Panc1 (cell line): ENCODE results near the gene MATN1. TPM values are rescaled to one million over a fixed set of nuclear protein-coding genes. Genes with fewer than 3 reads are reported as not detected.

Source experiments
- ATAC-seq: fragments of 200-7000 bp; cut with Tn5 transposase; 2 replicates; pipeline ENCODE4 v1.9.1; 2020; ENCODE audit warnings: mild to moderate bottlenecking, moderate library complexity
- BruUV-seq: library from RNA; stranded (reverse); fragments of 400-500 nt; replicated peaks from 2 replicates; lab custom pipeline; 2021; lab: Mats Ljungman, UMichigan
- CTCF ChIA-PET: fragments of 300-600 bp; sonication (Branson Sonifier 250); formaldehyde crosslinking; loops from one replicate; lab custom pipeline; 2022; ENCODE audit warnings: antibody characterized with exemption; lab: Charles Lee
- POLR2A ChIA-PET: fragments of 300-600 bp; sonication (Branson Sonifier 250); formaldehyde crosslinking; loops from one replicate; lab custom pipeline; 2022; ENCODE audit warnings: antibody characterized with exemption; lab: Charles Lee
- DNase-seq: peaks from one replicate; pipeline ENCODE4 v3.0.0-alpha.2; 2010; ENCODE audit warnings: low read depth, low spot score
- H3K27ac ChIP-seq: 2 replicates; pipeline ENCODE4 v1.5.1; 2011; ENCODE audit warnings: mild to moderate bottlenecking, low read length, inconsistent platforms
- H3K27me3 ChIP-seq: fragments of 200-500 bp; sonication (Bioruptor generic); 2 replicates; pipeline ENCODE4 v1.6.0; 2014; ENCODE audit warnings: low read length, inconsistent platforms; ENCODE audit not compliant: control insufficient read depth, insufficient read depth
- H3K36me3 ChIP-seq: fragments of 200-500 bp; sonication (Bioruptor generic); 2 replicates; pipeline ENCODE4 v1.5.1; 2014; ENCODE audit warnings: inconsistent platforms, mild to moderate bottlenecking, low read length, moderate library complexity; ENCODE audit not compliant: control insufficient read depth, insufficient read depth
- H3K4me1 ChIP-seq: 2 replicates; pipeline ENCODE4 v1.5.1; 2011; ENCODE audit warnings: inconsistent platforms, mild to moderate bottlenecking, low read length, moderate library complexity; ENCODE audit not compliant: control insufficient read depth, insufficient read depth
- H3K4me3 ChIP-seq, 2 experiments: 2 replicates each; pipeline ENCODE4 v1.5.1; 2011 to 2012; ENCODE audit warnings: low read depth in 2 of 2, low read length in 2 of 2, mild to moderate bottlenecking in 2 of 2, inconsistent platforms in 1 of 2, moderate library complexity in 1 of 2
- H3K9me3 ChIP-seq: fragments of 200-500 bp; sonication (Bioruptor generic); 2 replicates; pipeline ENCODE4 v1.5.1; 2014; ENCODE audit warnings: low read depth, mild to moderate bottlenecking, inconsistent platforms, low read length, moderate library complexity; ENCODE audit not compliant: control insufficient read depth, insufficient read depth
- POLR2AphosphoS5 ChIP-seq: IDR thresholded peaks from 2 replicates; pipeline ENCODE4 v1.6.1; 2012; ENCODE audit warnings: mild to moderate bottlenecking, low read depth, low read length, moderate library complexity
- REST ChIP-seq, 2 experiments: IDR thresholded peaks; 2 replicates each; pipeline ENCODE4 v1.6.1; 2011 to 2012; ENCODE audit warnings: low read depth in 2 of 2, control low read depth in 1 of 2, low read length in 1 of 2, mild to moderate bottlenecking in 1 of 2, moderate library complexity in 1 of 2; ENCODE audit not compliant: insufficient read depth in 1 of 2
- SIN3A ChIP-seq: IDR thresholded peaks from 2 replicates; pipeline ENCODE4 v1.6.1; 2012; ENCODE audit warnings: low read depth, mild to moderate bottlenecking, low read length, moderate library complexity, borderline replicate concordance; ENCODE audit not compliant: insufficient read depth
- TCF7L2 ChIP-seq: IDR thresholded peaks from 2 replicates; pipeline ENCODE4 v1.6.1; 2011; ENCODE audit warnings: mild to moderate bottlenecking, low read depth, low read length, inconsistent platforms
- in situ Hi-C: cut with HindIII; loops from 2 replicates; pipeline ENCODE4 v1.10.0; 2016; ENCODE audit warnings: low sequenced_read_pairs, low pct_unique_long_range_greater_than_20kb
- intact Hi-C: fragments of 100-400 bp; cut with micrococcal nuclease; formaldehyde crosslinking; loops from one replicate; pipeline ENCODE4 v1.10.0; 2022; ENCODE audit not compliant: unreplicated experiment
- total RNA-seq: library from RNA; stranded (reverse); gene quantifications from one replicate; pipeline ENCODE4 v1.2.1, GENCODE V29; 2021; ENCODE audit not compliant: unreplicated experiment
- TF ChIP-seq, protein P1 (sequence below): fragments of 450-650 bp; IDR thresholded peaks from 2 replicates; pipeline ENCODE4 v1.5.1; 2017; ENCODE audit warnings: mild to moderate bottlenecking

MATN1 gene
- total RNA-seq, 1 experiment from 2014 or later, result 0.59 TPM

GRCh38 chr1:30726773-30727684, 3.6 kb upstream of the MATN1 start:
- Histone ChIP-seq H3K27me3 (no peaks in the 10 kb centered on the region), H3K36me3 (no peaks in the 10 kb centered on the region), H3K9me3 (no peaks in the 10 kb centered on the region), H3K27ac (no peak overlapping the region), H3K4me3 (no peak overlapping the region), H3K4me1 (no peaks in the 10 kb centered on the region; the same call in 1 of the 2 replicates)
- ChIA-PET POLR2A (interaction anchor here (0.6 to 0.8 kb wide), 4 partner anchors 8 to 183 kb away, joined by 3 to 10 read pairs (median 7); no protein-coding TSS in a partner anchor), CTCF (interaction anchor here (0.6 to 2.1 kb wide), 4 partner anchors 53 to 549 kb away, joined by 3 to 6 read pairs (median 4); no protein-coding TSS in a partner anchor)
- TF ChIP-seq TCF7L2, result no peak
- TF ChIP-seq, protein P1, sequence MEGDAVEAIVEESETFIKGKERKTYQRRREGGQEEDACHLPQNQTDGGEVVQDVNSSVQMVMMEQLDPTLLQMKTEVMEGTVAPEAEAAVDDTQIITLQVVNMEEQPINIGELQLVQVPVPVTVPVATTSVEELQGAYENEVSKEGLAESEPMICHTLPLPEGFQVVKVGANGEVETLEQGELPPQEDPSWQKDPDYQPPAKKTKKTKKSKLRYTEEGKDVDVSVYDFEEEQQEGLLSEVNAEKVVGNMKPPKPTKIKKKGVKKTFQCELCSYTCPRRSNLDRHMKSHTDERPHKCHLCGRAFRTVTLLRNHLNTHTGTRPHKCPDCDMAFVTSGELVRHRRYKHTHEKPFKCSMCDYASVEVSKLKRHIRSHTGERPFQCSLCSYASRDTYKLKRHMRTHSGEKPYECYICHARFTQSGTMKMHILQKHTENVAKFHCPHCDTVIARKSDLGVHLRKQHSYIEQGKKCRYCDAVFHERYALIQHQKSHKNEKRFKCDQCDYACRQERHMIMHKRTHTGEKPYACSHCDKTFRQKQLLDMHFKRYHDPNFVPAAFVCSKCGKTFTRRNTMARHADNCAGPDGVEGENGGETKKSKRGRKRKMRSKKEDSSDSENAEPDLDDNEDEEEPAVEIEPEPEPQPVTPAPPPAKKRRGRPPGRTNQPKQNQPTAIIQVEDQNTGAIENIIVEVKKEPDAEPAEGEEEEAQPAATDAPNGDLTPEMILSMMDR, result no peak
- TF ChIP-seq REST (IDR thresholded peaks at IDR 0.05; ENCODE audit: insufficient read depth in 1 of 2, low read depth in 2 of 2, low read length in 1 of 2), result no peak
- TF ChIP-seq SIN3A, result no peak
- no peak for TF ChIP-seq POLR2AphosphoS5
- intact Hi-C loops (no loop called here), in situ Hi-C loops (no loop called here)
- BruUV-seq, result no TSS peak
- ATAC-seq, result no peak
- DNase-seq, result no peak

- in situ Hi-C loops (no loop called here), intact Hi-C loops (no loop called here)
- no peaks in the 10 kb centered on the region for H3K9me3 ChIP-seq
- no peaks in the 10 kb centered on the region for H3K36me3 ChIP-seq
- H3K4me1 ChIP-seq, result no peaks in the 10 kb centered on the region; the same call in 1 of the 2 replicates
- TF ChIP-seq REST (IDR thresholded peaks at IDR 0.05; ENCODE audit: insufficient read depth in 1 of 2, low read depth in 2 of 2, low read length in 1 of 2) (no peak), SIN3A (no peak), TCF7L2 (no peak), POLR2AphosphoS5 (no peak)
- TF ChIP-seq, protein P1, result no peak
- DNase-seq (no peak), ATAC-seq (no peak)
- no TSS peak for BruUV-seq
- no peaks in the 10 kb centered on the region for H3K27me3 ChIP-seq
- no peak overlapping the region for H3K4me3 ChIP-seq
- ChIA-PET POLR2A (interaction anchor here (0.5 kb wide), 1 partner anchor 1638 kb away, joined by 6 read pairs; no protein-coding TSS in a partner anchor), CTCF (interaction anchor here (0.7 to 2.1 kb wide), 2 partner anchors 54 to 548 kb away, joined by 3 to 6 read pairs; no protein-coding TSS in a partner anchor)
- no peak overlapping the region for H3K27ac ChIP-seq
These were observed 2.9 kb upstream of the MATN1 start for GRCh38 chr1:30726236-30726635.
